Activated naive CD4-positive, alpha-beta T cell treated with anti-CD3 and anti-CD28 coated beads, Interleukin-2, amount 10 ng/mL, durations not matched to agents 7 days and 5 days (primary cell): Measurements from ENCODE around the gene RBBP8.

Source experiments
- CTCF ChIA-PET: fragments of 350-600 bp; sonication (Branson Sonifier 250); formaldehyde crosslinking; loops from one replicate; lab custom pipeline; 2021; ENCODE audit warnings: antibody characterized with exemption; lab: Charles Lee
- DNase-seq: peaks from one replicate; pipeline ENCODE4 v3.0.0-alpha.2; 2020
- H3K27ac Mint-ChIP-seq: one replicate; pipeline ENCODE4 v1.8.0; 2021; ENCODE audit warnings: mild to moderate bottlenecking, moderate library complexity, mixed read lengths
- H3K27me3 Mint-ChIP-seq: one replicate; pipeline ENCODE4 v1.8.0; 2021; ENCODE audit warnings: mild to moderate bottlenecking, mixed read lengths
- H3K36me3 Mint-ChIP-seq: one replicate; pipeline ENCODE4 v1.8.0; 2021; ENCODE audit warnings: mixed read lengths
- H3K4me1 Mint-ChIP-seq: one replicate; pipeline ENCODE4 v1.8.0; 2021; ENCODE audit warnings: mixed read lengths
- H3K4me3 Mint-ChIP-seq: one replicate; pipeline ENCODE4 v1.8.0; 2021; ENCODE audit warnings: mild to moderate bottlenecking, moderate library complexity, mixed read lengths
- H3K9me3 Mint-ChIP-seq: one replicate; pipeline ENCODE4 v1.8.0; 2021; ENCODE audit warnings: mixed read lengths

Gene RBBP8

DNA sequence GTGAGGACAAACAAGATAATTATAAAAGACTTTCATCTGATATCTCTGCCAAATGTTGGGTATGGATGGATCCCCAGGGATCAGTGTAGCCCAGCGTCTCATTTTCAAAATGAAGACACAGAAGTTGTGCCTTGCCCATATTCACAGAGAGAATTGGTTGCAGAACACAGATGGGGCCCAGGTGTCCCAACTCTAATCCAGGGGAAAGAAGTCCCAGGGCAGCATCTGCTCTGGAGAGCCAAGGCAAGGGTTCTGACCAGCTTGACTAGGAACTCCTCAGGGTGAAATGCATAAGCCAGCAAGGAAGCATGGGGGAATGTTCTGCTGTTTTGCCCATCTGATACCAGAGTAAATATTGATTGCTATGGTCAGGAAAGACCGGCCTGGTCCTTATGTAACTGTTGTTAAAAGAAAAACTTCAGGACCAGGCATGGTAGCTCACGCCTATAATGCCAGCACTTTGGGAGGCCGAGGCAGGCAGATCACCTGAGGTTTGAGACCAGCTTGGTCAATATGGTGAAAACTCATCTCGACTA is 133.4 kb downstream of the RBBP8 start:
- Mint-ChIP-seq H3K36me3 (peaks cover 25% of the 10 kb centered on the region), H3K9me3 (peaks cover 34% of the 10 kb centered on the region), H3K27ac (no peak overlapping the region), H3K4me1 (peaks cover 46% of the 10 kb centered on the region), H3K4me3 (no peak overlapping the region), H3K27me3 (peaks cover 4% of the 10 kb centered on the region)
- CTCF ChIA-PET, result interaction anchor here (1.2 kb wide), 1 partner anchor 11 kb away, joined by 3 read pairs; no protein-coding TSS in a partner anchor
- DNase-seq, result no peak

DNA sequence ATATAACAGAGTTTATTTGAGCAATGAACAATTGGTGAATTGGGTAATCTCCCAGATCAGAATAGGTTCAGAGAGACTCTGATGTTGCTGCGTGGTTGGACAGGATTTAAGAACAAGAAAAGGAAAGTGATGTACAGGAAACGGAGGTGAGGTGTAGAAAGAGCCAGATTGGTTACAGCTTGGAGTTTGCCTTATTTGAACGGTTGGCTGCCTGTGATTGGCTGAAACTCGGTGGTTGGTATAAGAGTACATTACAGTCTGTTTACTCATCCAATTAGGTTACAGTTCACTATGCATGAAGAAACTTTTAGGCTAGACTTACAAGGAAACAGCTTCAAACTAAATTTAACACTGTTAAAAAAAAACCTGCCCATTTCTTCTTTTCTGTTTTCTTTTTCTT is 134.1 kb downstream of the RBBP8 start:
- H3K27ac Mint-ChIP-seq, result no peak overlapping the region
- CTCF ChIA-PET, result no interaction called here
- no peak overlapping the region for H3K4me3 Mint-ChIP-seq

GRCh38 chr18:23068011-23068410 is 134.9 kb downstream of the RBBP8 start:
- no peak for DNase-seq
- H3K4me1 Mint-ChIP-seq, result peaks cover 60% of the 10 kb centered on the region
- H3K27ac Mint-ChIP-seq, result no peak overlapping the region
- H3K4me3 Mint-ChIP-seq, result no peak overlapping the region
- no peaks in the 10 kb centered on the region for H3K27me3 Mint-ChIP-seq
- CTCF ChIA-PET, result no interaction called here
- peaks cover 32% of the 10 kb centered on the region for H3K9me3 Mint-ChIP-seq
- peaks cover 25% of the 10 kb centered on the region for H3K36me3 Mint-ChIP-seq

More for the DNA sequence above, 134.1 kb downstream of the RBBP8 start:
- no peak for DNase-seq
- peaks cover 25% of the 10 kb centered on the region for H3K36me3 Mint-ChIP-seq
- peaks cover 52% of the 10 kb centered on the region for H3K4me1 Mint-ChIP-seq
- H3K9me3 Mint-ChIP-seq, result peaks cover 34% of the 10 kb centered on the region
- H3K27me3 Mint-ChIP-seq, result no peaks in the 10 kb centered on the region

DNA sequence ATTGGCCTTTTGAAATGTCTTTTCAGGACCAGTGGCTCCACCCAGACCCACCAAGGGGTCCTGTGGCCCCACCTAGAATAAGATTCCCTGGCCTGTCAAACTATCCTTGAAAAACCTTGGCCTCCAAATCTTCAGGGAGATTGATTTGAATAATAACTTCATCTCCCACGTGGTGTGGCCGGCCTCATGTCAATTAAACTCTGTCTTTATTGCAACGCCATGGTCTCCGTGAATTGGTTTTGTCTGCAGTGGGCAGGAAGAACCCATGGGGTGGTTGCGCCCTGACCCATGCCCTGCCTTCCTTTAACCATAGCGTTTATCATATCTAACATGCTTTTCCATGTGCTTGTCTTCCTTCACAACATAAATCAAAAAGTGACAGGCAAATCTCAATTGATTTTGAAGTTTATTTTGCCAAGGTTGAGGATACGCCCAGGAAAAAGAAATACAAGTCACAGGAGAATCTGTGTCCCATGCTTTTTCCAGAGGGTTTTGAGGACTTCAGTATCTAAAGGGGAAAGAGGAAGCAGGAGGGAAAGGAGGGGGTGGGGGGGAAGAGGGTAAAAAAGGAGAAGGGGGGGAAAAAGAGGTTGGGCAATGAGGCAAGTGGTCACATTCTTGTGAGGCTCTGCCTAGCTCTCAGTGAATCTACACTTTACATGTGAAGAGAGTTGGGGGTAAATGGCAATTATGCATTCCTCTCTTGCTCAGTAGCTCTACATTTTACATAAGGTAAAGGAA is 135.6 kb downstream of the RBBP8 start:
- Mint-ChIP-seq H3K4me1 (peaks cover 66% of the 10 kb centered on the region), H3K36me3 (peaks cover 22% of the 10 kb centered on the region), H3K9me3 (peaks cover 25% of the 10 kb centered on the region), H3K27me3 (no peaks in the 10 kb centered on the region), H3K4me3 (no peak overlapping the region), H3K27ac (no peak overlapping the region)
- CTCF ChIA-PET, result interaction anchor here (1.1 kb wide), 1 partner anchor 14 kb away, joined by 3 read pairs; no protein-coding TSS in a partner anchor
- DNase-seq, result no peak

DNA sequence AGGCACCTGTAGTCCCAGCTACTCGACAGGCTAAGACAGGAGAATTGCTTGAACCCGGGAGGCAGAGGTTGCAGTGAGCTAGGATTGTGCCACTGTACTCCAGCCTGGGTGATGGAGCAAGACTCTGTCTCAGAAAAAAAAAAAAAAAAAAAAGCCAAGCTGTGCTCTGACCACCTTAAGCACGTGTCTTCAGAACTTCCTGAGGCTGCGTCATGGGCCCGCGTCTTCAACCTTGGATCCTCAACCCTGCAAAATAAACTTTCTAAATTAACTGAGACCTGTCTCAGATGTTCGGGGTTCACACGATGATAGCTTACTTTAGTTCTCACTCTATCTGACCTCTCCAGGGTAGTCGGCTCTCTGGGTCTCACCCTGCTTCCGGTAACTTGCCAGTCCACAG is 136.4 kb downstream of the RBBP8 start:
- Mint-ChIP-seq H3K9me3 (peaks cover 20% of the 10 kb centered on the region), H3K4me3 (no peak overlapping the region), H3K4me1 (peaks cover 73% of the 10 kb centered on the region), H3K27me3 (no peaks in the 10 kb centered on the region), H3K27ac (peak overlapping the region; percentile 75), H3K36me3 (peaks cover 22% of the 10 kb centered on the region)
- DNase-seq, result peak; percentile 51
- CTCF ChIA-PET, result interaction anchor here (1.1 kb wide), 1 partner anchor 15 kb away, joined by 3 read pairs; no protein-coding TSS in a partner anchor

DNA sequence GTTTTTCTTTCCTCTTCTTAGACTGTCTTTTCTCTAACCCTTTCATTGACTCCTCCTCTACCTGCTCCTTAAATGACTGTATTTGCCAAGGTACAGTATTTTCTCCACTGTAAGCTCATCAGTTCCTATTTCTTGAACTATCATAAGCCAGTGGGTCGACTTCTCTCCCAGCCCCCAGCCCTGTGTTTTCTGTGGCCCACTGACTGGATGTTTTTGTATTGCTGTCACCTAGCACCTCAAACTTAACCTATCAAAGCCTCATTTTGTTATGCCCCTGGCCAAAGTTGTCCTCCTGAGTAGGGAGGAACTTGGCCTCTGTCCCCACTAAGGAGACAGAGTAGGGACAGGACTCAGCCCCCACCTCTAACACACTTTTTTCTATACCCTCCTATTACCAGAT is 136.8 kb downstream of the RBBP8 start:
- H3K36me3 Mint-ChIP-seq, result peaks cover 22% of the 10 kb centered on the region
- peak overlapping the region; percentile 75 for H3K27ac Mint-ChIP-seq
- CTCF ChIA-PET, result interaction anchor here (1.1 kb wide), 1 partner anchor 15 kb away, joined by 3 read pairs; no protein-coding TSS in a partner anchor
- peaks cover 20% of the 10 kb centered on the region for H3K9me3 Mint-ChIP-seq
- H3K4me3 Mint-ChIP-seq, result no peak overlapping the region
- DNase-seq, result no peak
- H3K27me3 Mint-ChIP-seq, result no peaks in the 10 kb centered on the region
- peaks cover 74% of the 10 kb centered on the region for H3K4me1 Mint-ChIP-seq

DNA sequence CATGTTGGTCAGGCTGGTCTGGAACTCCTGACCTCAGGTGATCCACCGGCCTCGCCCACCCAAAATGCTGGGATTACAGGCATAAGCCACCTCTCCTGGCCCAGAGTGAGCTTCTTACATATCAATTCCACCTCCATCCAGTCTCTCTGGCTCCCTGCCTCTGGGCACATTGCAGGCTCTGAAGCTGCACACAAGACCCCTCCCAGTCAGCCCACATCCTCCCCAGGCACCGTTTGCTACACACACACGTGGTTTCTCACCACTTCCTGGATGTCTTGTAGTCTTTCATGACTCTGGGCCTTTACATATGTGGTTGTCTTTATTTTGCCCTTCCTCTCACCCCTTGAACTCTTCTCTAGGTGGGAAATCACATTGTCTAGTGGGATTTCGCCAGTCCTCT is 138.2 kb downstream of the RBBP8 start:
- Mint-ChIP-seq H3K4me3 (peak overlapping the region; percentile 55), H3K27me3 (no peaks in the 10 kb centered on the region), H3K9me3 (peaks cover 17% of the 10 kb centered on the region), H3K27ac (peak overlapping the region; percentile 75), H3K36me3 (peaks cover 22% of the 10 kb centered on the region), H3K4me1 (peaks cover 75% of the 10 kb centered on the region)
- peak; percentile 93 for DNase-seq
- CTCF ChIA-PET, result interaction anchor here (1.0 to 1.4 kb wide), 3 partner anchors 40 to 94 kb away, joined by 3 to 6 read pairs (median 3); no protein-coding TSS in a partner anchor

GRCh38 chr18:23072079-23072478 is 139.0 kb downstream of the RBBP8 start:
- CTCF ChIA-PET, result interaction anchor here (1.4 to 1.5 kb wide), 2 partner anchors 94 to 308 kb away, joined by 3 to 4 read pairs; no protein-coding TSS in a partner anchor
- no peak overlapping the region for H3K4me3 Mint-ChIP-seq
- peaks cover 19% of the 10 kb centered on the region for H3K36me3 Mint-ChIP-seq
- DNase-seq, result no peak
- no peaks in the 10 kb centered on the region for H3K27me3 Mint-ChIP-seq
- no peak overlapping the region for H3K27ac Mint-ChIP-seq
- H3K9me3 Mint-ChIP-seq, result peaks cover 17% of the 10 kb centered on the region
- H3K4me1 Mint-ChIP-seq, result peaks cover 75% of the 10 kb centered on the region

DNA sequence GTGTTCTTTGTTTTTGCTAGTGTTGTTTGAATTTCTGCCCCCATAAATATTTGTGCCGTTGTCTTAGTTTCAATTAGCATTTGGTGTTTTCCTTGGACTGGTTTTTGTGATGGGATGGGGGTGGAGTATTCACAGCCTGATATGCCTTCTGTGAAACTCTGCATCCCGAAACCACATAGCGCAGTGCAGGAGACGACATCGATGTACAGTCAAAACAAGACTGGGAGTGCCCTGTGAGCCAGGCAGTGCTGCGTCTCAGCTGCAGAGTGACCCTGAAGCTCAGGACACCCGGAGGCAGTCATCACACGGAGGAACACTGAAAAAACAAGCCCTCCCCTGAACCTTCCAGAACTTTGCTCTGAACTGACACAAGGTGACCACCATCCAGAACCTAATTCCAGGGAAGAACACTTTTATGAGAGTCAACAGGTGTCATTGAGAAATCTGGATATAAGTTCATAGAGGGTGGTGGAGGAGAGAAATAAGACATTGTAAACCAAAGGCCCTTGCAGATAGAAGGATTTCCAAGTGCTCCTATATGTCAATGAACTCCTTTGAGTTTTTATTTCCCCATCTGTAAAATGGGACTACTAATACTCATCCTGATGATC is 141.0 kb downstream of the RBBP8 start:
- Mint-ChIP-seq H3K36me3 (peaks cover 10% of the 10 kb centered on the region), H3K27ac (no peak overlapping the region), H3K9me3 (peaks cover 9% of the 10 kb centered on the region), H3K4me3 (no peak overlapping the region), H3K27me3 (peaks cover 18% of the 10 kb centered on the region), H3K4me1 (peaks cover 79% of the 10 kb centered on the region)
- CTCF ChIA-PET, result interaction anchor here (0.9 to 1.1 kb wide), 2 partner anchors 44 to 338 kb away, joined by 3 read pairs; no protein-coding TSS in a partner anchor
- no peak for DNase-seq
